ENCODE results near the gene PPP2R3B. TPM values are rescaled to one million over a fixed set of nuclear protein-coding genes. Genes with fewer than 3 reads are reported as not detected.

PPP2R3B gene
- total RNA-seq, 1 experiment from 2014 or later = 19.1 TPM

DNA sequence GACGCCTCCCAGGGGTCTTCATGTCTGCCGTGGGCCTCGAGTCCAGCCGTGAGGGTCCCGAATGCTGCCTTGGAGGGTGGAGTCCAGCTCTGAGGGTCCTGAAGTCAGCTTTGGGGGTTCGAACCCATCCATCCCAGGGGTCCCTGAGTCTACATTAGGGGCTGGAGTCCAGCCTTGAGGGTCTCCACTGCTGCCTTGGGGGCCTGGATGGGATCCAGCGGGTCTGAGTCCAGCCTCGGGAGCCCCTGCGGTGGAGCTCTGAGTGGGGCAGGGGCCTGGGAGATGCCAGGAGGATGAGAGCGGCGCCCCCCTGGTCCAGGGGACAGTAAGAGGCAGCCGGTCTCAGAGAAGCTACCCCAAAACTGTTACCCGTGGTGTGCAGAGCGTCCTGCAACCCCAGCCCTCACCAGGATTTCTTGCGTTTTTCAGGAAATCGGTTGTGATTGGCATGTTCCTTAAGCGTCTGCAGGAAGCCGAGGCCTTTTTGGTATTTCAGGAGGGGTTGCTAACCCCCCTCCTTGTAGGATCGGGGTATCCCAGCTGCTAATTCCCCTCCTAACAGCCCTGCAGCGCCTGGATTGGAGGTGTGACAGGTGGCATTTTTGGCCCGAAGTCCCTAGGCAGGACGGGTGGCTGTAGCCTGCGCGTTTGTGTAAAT, 66.5 kb downstream of the PPP2R3B start:
- Histone ChIP-seq H3K4me3 (replicated peaks in 1 of 2; ENCODE audit: low read depth in 1 of 2, low read length in 2 of 2) (peak overlapping the region; percentile 72 to 76), H3K27me3 (ENCODE audit: insufficient read depth, low read length) (no peaks in the 10 kb centered on the region), H4K20me1 (ENCODE audit: insufficient read depth) (no peaks in the 10 kb centered on the region), H3K79me2 (ENCODE audit: insufficient read depth, low read length) (peaks cover 13% of the 10 kb centered on the region; the same call in 1 of the 2 replicates), H3K4me1 (ENCODE audit: control insufficient read depth in 1 of 2, insufficient read depth in 2 of 2, low read length in 2 of 2) (peaks cover 3 to 27% of the 10 kb centered on the region in 2 experiments), H3K9ac (ENCODE audit: low read length) (peak overlapping the region; percentile 93), H3K9me3 (ENCODE audit: control insufficient read depth in 1 of 2, insufficient read depth in 1 of 2, low read depth in 1 of 2, low read length in 2 of 2) (no peaks in the 10 kb centered on the region), H3K9me2 (ENCODE audit: insufficient read depth) (no peaks in the 10 kb centered on the region), H2AFZ (ENCODE audit: low read depth, low read length, poor library complexity, severe bottlenecking) (no peak overlapping the region), H3K36me3 (ENCODE audit: control insufficient read depth in 1 of 2, insufficient read depth in 2 of 2, low read length in 2 of 2) (no peaks in the 10 kb centered on the region), H3K4me2 (ENCODE audit: low read length) (peak overlapping the region; percentile 81), H3K27ac (ENCODE audit: low read depth, low read length) (peak overlapping the region; percentile 85; the same call in 1 of the 2 replicates)
- ChIA-PET POLR2A (no interaction called here), RAD21 (ENCODE audit: low non-redundant PET in 1 of 2, low total read pairs in 2 of 2, uncharacterized antibody in 2 of 2, unreplicated experiment in 2 of 2) (no interaction called here), CTCF (no interaction called here)
- intact Hi-C loops (cut with micrococcal nuclease) = no loop called here
- no peak for ATAC-seq
- BruUV-seq (replicated peaks) = no TSS peak
- DNase-seq (ENCODE audit: low read depth, low spot score) = no peak
- TF ChIP-seq, protein P1, sequence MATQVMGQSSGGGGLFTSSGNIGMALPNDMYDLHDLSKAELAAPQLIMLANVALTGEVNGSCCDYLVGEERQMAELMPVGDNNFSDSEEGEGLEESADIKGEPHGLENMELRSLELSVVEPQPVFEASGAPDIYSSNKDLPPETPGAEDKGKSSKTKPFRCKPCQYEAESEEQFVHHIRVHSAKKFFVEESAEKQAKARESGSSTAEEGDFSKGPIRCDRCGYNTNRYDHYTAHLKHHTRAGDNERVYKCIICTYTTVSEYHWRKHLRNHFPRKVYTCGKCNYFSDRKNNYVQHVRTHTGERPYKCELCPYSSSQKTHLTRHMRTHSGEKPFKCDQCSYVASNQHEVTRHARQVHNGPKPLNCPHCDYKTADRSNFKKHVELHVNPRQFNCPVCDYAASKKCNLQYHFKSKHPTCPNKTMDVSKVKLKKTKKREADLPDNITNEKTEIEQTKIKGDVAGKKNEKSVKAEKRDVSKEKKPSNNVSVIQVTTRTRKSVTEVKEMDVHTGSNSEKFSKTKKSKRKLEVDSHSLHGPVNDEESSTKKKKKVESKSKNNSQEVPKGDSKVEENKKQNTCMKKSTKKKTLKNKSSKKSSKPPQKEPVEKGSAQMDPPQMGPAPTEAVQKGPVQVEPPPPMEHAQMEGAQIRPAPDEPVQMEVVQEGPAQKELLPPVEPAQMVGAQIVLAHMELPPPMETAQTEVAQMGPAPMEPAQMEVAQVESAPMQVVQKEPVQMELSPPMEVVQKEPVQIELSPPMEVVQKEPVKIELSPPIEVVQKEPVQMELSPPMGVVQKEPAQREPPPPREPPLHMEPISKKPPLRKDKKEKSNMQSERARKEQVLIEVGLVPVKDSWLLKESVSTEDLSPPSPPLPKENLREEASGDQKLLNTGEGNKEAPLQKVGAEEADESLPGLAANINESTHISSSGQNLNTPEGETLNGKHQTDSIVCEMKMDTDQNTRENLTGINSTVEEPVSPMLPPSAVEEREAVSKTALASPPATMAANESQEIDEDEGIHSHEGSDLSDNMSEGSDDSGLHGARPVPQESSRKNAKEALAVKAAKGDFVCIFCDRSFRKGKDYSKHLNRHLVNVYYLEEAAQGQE (IDR thresholded peaks at IDR 0.05; ENCODE audit: low read depth) = no peak
- TF ChIP-seq SIN3A (IDR thresholded peaks at IDR 0.05; ENCODE audit: low read depth) (no peak), YY1 (IDR thresholded peaks at IDR 0.05; ENCODE audit: extremely low read depth, insufficient replicate concordance, low read depth, low read length) (no peak), EZH2 (IDR thresholded peaks at IDR 0.05) (no peak)
- TF ChIP-seq, protein P2, sequence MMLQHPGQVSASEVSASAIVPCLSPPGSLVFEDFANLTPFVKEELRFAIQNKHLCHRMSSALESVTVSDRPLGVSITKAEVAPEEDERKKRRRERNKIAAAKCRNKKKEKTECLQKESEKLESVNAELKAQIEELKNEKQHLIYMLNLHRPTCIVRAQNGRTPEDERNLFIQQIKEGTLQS (IDR thresholded peaks at IDR 0.05) = no peak

All from HCT116 (cell line).